ENCODE data around the gene OLA1. TPM values are rescaled to one million over a fixed set of nuclear protein-coding genes. Genes with fewer than 3 reads are reported as not detected.

Gene OLA1
- total RNA-seq, 3 donors from 2014 or later: 56.0 to 73.7 (median 69.1) TPM

DNA sequence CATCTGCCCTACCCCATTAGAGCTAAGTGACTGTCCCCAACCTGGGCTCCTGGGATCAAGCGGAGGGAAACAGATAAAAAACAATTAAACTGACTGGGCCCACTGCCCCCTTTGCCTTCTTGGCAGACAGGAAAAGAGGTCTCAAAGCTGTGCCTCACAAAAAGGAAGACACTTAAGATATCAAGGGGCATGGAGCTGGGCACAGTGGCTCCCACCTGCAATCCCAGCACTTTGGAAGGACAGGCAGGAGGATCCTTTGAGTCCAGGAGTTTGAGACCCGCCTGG lies 208.0 kb downstream of the OLA1 start:
- no peak for DNase-seq (ENCODE audit: low spot score in 2 of 2)
- Histone ChIP-seq H3K9me3 (no peaks in the 10 kb centered on the region), H3K27ac (peak overlapping the region; percentile 86 to 90), H3K36me3 (no peaks in the 10 kb centered on the region), H3K4me3 (no peak overlapping the region), H3K4me1 (no peaks in the 10 kb centered on the region), H3K27me3 (no peaks in the 10 kb centered on the region)
- intact Hi-C loops (cut with DNase I; ENCODE audit: low total_unique reads): no loop called here
- TF ChIP-seq POLR2A (IDR thresholded peaks at IDR 0.05) (no peak), CTCF (IDR thresholded peaks at IDR 0.05) (no peak), POLR2AphosphoS5 (IDR thresholded peaks at IDR 0.05) (no peak)

DNA sequence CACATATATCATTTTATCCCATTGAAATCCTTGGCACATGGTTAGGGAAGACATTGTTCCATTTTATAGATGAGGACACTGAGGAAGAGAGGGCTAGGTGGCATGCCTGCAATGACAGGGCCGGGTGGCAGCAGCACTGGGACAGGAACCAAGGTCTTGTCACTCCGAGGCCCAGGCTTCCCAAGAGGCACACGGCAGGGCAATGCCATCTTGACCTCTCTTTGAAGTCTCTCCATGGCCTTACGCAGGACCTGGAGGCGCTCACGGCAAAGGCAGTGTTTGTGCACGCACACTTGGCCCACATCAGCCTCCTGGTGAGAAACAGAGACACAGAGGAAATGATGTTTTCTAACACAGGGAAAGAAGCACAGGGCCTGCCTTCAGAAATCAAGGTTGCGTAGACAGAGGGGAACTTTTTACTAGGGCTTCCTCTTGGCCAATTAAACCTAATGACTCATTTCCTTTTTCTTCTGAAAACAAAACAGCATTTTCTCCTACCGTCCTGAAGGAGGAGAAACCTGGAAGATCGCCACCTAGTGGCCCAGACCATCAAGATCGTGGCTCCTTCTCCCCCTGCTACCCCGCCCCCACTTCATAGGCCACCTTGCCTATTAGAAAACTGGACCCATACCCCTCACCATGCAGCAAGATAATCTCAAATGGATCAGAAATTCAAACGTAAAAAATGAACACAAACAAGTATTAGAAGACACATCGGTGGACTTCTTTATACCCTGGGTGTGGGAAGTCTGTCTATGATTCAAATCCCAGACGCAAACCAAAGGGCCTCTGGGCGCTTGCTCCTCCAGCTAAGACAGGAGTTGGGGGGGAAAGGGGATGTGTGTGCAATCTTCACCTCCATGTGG lies 208.5 kb downstream of the OLA1 start:
- H3K4me3 ChIP-seq: peak overlapping the region in 1 of 3 donors; percentile 31
- H3K27me3 ChIP-seq: no peaks in the 10 kb centered on the region
- TF ChIP-seq POLR2A (IDR thresholded peaks at IDR 0.05) (no peak), CTCF (IDR thresholded peaks at IDR 0.05) (peak; percentile 79 to 92 (median 91)), POLR2AphosphoS5 (IDR thresholded peaks at IDR 0.05) (peak; percentile 61 to 70 (median 67))
- no peaks in the 10 kb centered on the region for H3K36me3 ChIP-seq
- no peaks in the 10 kb centered on the region for H3K9me3 ChIP-seq
- H3K4me1 ChIP-seq: no peaks in the 10 kb centered on the region
- peak overlapping the region; percentile 86 to 90 for H3K27ac ChIP-seq
- intact Hi-C loops (cut with DNase I; ENCODE audit: low total_unique reads): no loop called here
- peak; percentile 77 to 82 for DNase-seq (ENCODE audit: low spot score in 2 of 2)

DNA sequence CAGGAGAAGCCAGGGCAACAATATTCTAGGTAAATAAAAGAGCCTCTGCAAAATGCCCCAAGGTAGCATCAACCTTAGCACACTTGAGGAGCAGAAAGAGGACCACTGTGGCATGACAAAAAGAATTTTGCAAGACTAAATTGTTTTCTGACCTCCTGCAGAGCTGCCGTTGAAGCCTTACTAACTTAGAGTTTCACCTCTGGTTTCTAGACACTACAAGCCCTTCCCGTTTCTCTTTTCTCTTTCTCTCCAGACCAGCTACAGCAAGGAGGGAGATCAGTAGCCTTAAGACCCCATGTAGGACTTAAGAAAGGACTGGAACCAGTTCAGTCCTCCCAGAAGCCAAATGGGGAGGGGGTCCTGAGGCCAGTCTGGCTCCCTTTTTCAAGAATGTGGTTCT lies 209.9 kb downstream of the OLA1 start:
- no peak for TF ChIP-seq POLR2A (IDR thresholded peaks at IDR 0.05)
- no peak for TF ChIP-seq CTCF (IDR thresholded peaks at IDR 0.05)
- no peak for TF ChIP-seq POLR2AphosphoS5 (IDR thresholded peaks at IDR 0.05)
- Histone ChIP-seq H3K27ac (peak overlapping the region in 1 of 2 donors; percentile 25), H3K36me3 (no peaks in the 10 kb centered on the region), H3K4me3 (no peak overlapping the region), H3K4me1 (no peaks in the 10 kb centered on the region), H3K9me3 (no peaks in the 10 kb centered on the region), H3K27me3 (no peaks in the 10 kb centered on the region)
- no peak for DNase-seq (ENCODE audit: low spot score in 2 of 2)
- intact Hi-C loops (cut with DNase I; ENCODE audit: low total_unique reads): no loop called here

DNA sequence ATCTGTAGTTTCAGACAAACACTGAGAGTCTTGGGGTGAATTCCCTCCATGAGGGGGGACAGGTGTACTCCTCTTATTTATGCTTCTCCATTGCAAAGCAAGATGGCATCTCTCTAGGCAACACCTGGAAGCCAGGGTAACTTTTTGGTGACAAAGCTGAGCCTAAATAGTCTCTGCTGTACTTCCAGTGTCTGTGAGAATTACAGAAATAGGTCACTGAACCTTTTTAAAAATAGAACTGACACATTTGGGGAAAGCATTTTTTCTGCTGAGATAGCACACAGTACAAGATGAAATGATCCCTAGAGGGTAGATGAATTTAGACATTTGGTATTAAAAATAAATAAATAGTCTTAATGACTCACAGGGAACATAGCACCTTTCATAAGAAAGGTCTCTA lies 211.5 kb downstream of the OLA1 start:
- TF ChIP-seq POLR2A (IDR thresholded peaks at IDR 0.05) (no peak), POLR2AphosphoS5 (IDR thresholded peaks at IDR 0.05) (no peak), CTCF (IDR thresholded peaks at IDR 0.05) (no peak)
- H3K9me3 ChIP-seq: no peaks in the 10 kb centered on the region
- intact Hi-C loops (cut with DNase I; ENCODE audit: low total_unique reads): no loop called here
- no peaks in the 10 kb centered on the region for H3K4me1 ChIP-seq
- peak overlapping the region in 1 of 2 donors; percentile 68 for H3K27ac ChIP-seq
- H3K36me3 ChIP-seq: no peaks in the 10 kb centered on the region
- no peaks in the 10 kb centered on the region for H3K27me3 ChIP-seq
- no peak overlapping the region for H3K4me3 ChIP-seq
- DNase-seq (ENCODE audit: low spot score in 2 of 2): no peak

GRCh38 chr2:174035981-174036742 lies 212.2 kb downstream of the OLA1 start:
- TF ChIP-seq POLR2AphosphoS5 (IDR thresholded peaks at IDR 0.05): no peak
- TF ChIP-seq POLR2A (IDR thresholded peaks at IDR 0.05): no peak
- TF ChIP-seq CTCF (IDR thresholded peaks at IDR 0.05): no peak
- no peaks in the 10 kb centered on the region for H3K36me3 ChIP-seq
- H3K4me3 ChIP-seq: peak overlapping the region in 1 of 3 donors; percentile 23
- no peaks in the 10 kb centered on the region for H3K9me3 ChIP-seq
- H3K27ac ChIP-seq: peak overlapping the region in 1 of 2 donors; percentile 68
- no peak for DNase-seq (ENCODE audit: low spot score in 2 of 2)
- H3K27me3 ChIP-seq: no peaks in the 10 kb centered on the region
- intact Hi-C loops (cut with DNase I; ENCODE audit: low total_unique reads): no loop called here
- H3K4me1 ChIP-seq: no peaks in the 10 kb centered on the region

All from breast epithelium (tissue), 4 donors.